Neural progenitor cell (in vitro differentiated cells): ENCODE results near the gene MOV10L1.

ENCODE experiments used
- EZH2 ChIP-seq: fragments of 200-600 bp; sonication (generic); IDR thresholded peaks from 2 replicates; pipeline ENCODE4 v1.6.1; 2017; ENCODE audit warnings: antibody characterized with exemption, mild to moderate bottlenecking, moderate library complexity
- TF ChIP-seq, protein P1 (sequence below): fragments of 200-600 bp; sonication (generic); IDR thresholded peaks from 2 replicates; pipeline ENCODE4 v1.5.1; 2017; ENCODE audit warnings: antibody characterized with exemption, mild to moderate bottlenecking

DNA sequence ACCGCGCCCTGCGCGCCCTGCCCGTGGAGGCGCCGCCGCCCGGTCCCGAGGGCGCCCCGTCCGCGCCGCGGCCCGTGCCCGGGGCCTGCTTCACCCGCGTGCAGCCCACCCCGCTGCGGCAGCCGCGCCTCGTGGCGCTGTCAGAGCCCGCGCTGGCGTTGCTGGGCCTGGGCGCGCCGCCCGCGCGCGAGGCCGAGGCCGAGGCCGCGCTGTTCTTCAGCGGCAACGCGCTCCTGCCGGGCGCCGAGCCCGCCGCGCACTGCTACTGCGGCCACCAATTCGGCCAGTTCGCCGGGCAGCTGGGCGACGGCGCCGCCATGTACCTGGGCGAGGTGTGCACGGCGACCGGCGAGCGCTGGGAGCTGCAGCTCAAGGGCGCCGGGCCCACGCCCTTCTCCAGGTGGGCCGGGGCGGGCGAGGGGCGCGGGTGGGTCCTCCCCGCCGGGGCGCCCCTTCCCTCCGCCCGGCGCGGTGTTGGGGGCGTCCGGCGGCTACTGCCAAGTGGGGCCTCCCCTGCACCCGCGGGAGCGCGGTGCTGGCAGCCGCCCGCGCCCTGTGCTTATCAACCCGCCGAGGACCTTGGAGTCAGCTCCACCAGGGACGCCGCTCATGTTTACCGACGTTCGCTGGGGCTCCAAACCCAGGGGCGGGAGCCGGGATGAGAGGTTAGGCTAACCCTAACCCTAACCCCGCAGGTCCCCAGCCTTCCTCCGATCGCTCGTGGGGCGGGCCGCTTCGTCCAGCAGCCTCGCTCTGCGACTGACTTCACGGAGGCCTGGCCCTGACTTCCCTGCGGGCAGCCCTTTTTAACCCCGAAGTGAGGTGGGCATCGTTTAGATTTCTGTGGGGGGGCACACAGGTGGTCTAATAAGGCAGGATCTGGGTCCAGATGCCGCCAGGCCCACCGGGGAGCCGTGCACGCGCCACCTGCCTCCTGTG, 111.7 kb downstream of the MOV10L1 start:
- TF ChIP-seq, protein P1, sequence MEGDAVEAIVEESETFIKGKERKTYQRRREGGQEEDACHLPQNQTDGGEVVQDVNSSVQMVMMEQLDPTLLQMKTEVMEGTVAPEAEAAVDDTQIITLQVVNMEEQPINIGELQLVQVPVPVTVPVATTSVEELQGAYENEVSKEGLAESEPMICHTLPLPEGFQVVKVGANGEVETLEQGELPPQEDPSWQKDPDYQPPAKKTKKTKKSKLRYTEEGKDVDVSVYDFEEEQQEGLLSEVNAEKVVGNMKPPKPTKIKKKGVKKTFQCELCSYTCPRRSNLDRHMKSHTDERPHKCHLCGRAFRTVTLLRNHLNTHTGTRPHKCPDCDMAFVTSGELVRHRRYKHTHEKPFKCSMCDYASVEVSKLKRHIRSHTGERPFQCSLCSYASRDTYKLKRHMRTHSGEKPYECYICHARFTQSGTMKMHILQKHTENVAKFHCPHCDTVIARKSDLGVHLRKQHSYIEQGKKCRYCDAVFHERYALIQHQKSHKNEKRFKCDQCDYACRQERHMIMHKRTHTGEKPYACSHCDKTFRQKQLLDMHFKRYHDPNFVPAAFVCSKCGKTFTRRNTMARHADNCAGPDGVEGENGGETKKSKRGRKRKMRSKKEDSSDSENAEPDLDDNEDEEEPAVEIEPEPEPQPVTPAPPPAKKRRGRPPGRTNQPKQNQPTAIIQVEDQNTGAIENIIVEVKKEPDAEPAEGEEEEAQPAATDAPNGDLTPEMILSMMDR: no peak
- TF ChIP-seq EZH2: no peak
